Ovary (tissue), 3 donors: ENCODE results near the gene RSRC1.

Source experiments
- CTCF ChIP-seq, 3 donors: fragments of 450-650 bp in 2 of 3; fragments of 200-600 bp in 1 of 3; IDR thresholded peaks; one replicate each; pipeline versions ENCODE4 v1.5.1 to v1.8.0; 2016 to 2022; ENCODE audit warnings: antibody characterized with exemption in 3 of 3, mild to moderate bottlenecking in 1 of 3
- POLR2A ChIP-seq: fragments of 450-650 bp; IDR thresholded peaks from one replicate; pipeline ENCODE4 v1.6.1; 2017; ENCODE audit warnings: antibody characterized with exemption, mild to moderate bottlenecking, moderate library complexity
- donor health status: DM: no; HTN: no; CAD: no.

GRCh38 chr3:158540066-158540465 lies 430.2 kb downstream of the RSRC1 start:
- TF ChIP-seq POLR2A = no peak
- no peak for TF ChIP-seq CTCF (IDR thresholded peaks at IDR 0.05)
